T-helper 2 cell treated with Interferon-gamma antibody and Interleukin-4, amounts not matched to agents 5 μg/mL and 100 μg/mL, for 36 hours (primary cell): ENCODE data around the gene PTPRA.

Experiments
- DNase-seq: peaks from one replicate; pipeline ENCODE4 v3.0.0; 2021; ENCODE audit warnings: low spot score
- H3K27ac Mint-ChIP-seq: one replicate; pipeline ENCODE4 v1.8.0; 2021; ENCODE audit warnings: mild to moderate bottlenecking, mixed read lengths
- H3K27me3 Mint-ChIP-seq: one replicate; pipeline ENCODE4 v1.8.0; 2021; ENCODE audit warnings: low read depth, mixed read lengths
- H3K36me3 Mint-ChIP-seq: one replicate; pipeline ENCODE4 v1.8.0; 2021; ENCODE audit warnings: low read depth, mixed read lengths
- H3K4me1 Mint-ChIP-seq: one replicate; pipeline ENCODE4 v1.8.0; 2021; ENCODE audit warnings: low read depth, mixed read lengths
- H3K4me3 Mint-ChIP-seq: one replicate; pipeline ENCODE4 v1.8.0; 2022; ENCODE audit warnings: mild to moderate bottlenecking, moderate library complexity, mixed read lengths
- H3K9me3 Mint-ChIP-seq: one replicate; pipeline ENCODE4 v1.8.0; 2021; ENCODE audit warnings: mixed read lengths

PTPRA gene

DNA sequence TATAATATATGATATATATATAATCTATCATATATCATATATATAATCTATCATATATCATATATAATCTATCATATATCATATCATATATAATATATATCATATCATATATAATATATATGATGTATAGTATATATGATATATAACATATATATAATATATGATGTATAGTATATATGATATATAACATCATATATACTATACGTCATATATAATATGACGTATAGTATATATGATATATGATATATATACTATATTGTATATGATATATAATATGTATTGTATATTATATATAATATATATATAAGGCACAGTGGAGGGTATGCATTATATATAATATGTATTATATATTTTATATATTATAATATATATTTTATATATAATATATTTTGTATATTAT is 36.7 kb downstream of the PTPRA start:
- no peak for DNase-seq
- Mint-ChIP-seq H3K4me3 (no peak overlapping the region), H3K27ac (no peak overlapping the region), H3K36me3 (peaks cover 5% of the 10 kb centered on the region), H3K4me1 (peaks cover 1% of the 10 kb centered on the region), H3K9me3 (no peaks in the 10 kb centered on the region), H3K27me3 (no peaks in the 10 kb centered on the region)

DNA sequence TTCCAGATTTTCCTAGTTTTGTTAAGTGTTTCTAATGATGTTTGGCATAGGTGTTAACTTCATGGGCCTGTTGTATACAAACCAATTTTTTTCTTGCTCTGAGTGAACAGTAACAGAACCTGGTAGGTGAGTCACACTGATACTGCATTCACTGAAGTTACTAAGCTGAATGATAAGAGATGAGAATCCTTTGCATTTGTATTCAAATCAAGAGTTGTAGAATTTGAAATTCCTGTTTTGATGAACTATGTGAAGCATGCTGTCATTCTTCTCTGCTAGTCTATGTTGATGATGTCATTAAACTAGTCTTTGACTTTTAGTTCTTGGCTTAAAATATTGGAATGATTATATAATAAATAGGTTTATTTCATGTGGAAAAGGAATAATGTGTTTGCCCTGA is 37.9 kb downstream of the PTPRA start:
- DNase-seq, result peak; percentile 13
- Mint-ChIP-seq H3K4me3 (no peak overlapping the region), H3K27me3 (no peaks in the 10 kb centered on the region), H3K27ac (no peak overlapping the region), H3K9me3 (no peaks in the 10 kb centered on the region), H3K36me3 (peaks cover 6% of the 10 kb centered on the region), H3K4me1 (peaks cover 4% of the 10 kb centered on the region)

DNA sequence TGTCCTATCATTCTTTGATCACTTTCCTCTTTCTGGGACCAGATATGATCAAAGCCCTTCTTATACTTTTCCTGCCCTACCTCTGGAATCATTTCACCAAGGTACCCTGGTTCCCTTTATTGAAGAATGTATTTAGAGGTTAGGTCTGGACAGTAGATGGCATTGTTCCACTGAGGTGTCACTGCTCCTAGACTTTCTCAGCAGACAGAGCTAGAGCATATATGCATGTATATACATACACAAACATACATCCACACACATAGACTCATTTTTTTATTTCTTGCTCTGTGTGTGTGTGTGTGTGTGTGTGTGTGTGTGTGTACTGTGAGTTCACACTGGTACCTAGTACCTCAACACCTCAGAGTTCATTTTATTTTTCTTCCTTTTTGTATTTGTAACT is 40.9 kb downstream of the PTPRA start:
- no peaks in the 10 kb centered on the region for H3K9me3 Mint-ChIP-seq
- H3K36me3 Mint-ChIP-seq, result peaks cover 12% of the 10 kb centered on the region

DNA sequence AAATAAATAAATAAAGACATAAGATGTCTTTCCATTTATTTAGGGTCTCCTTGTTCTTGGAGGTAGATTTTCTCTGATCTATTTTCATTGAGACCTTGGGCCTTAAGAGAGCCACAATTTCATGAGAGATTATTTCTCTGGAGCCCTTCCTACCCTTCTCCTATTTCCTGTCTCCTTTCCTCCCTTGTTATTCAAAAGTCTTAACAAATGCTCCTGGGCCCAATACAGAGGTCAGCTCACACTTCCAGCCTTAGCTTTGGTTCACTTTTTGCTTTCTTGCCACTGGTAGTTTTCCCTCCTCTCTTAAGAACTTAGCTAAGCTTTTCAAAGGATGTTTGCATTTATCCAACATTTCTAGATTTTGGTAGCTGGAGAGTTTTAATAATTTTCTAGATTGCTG is 44.0 kb downstream of the PTPRA start:
- H3K27me3 Mint-ChIP-seq, result no peaks in the 10 kb centered on the region
- no peaks in the 10 kb centered on the region for H3K9me3 Mint-ChIP-seq
- H3K4me1 Mint-ChIP-seq, result peaks cover 18% of the 10 kb centered on the region
- no peak overlapping the region for H3K27ac Mint-ChIP-seq
- no peak overlapping the region for H3K4me3 Mint-ChIP-seq
- H3K36me3 Mint-ChIP-seq, result peaks cover 11% of the 10 kb centered on the region
- no peak for DNase-seq

More for the DNA sequence above, 40.9 kb downstream of the PTPRA start:
- Mint-ChIP-seq H3K4me3 (no peak overlapping the region), H3K27ac (no peak overlapping the region), H3K4me1 (peaks cover 12% of the 10 kb centered on the region), H3K27me3 (no peaks in the 10 kb centered on the region)
- DNase-seq, result no peak

DNA sequence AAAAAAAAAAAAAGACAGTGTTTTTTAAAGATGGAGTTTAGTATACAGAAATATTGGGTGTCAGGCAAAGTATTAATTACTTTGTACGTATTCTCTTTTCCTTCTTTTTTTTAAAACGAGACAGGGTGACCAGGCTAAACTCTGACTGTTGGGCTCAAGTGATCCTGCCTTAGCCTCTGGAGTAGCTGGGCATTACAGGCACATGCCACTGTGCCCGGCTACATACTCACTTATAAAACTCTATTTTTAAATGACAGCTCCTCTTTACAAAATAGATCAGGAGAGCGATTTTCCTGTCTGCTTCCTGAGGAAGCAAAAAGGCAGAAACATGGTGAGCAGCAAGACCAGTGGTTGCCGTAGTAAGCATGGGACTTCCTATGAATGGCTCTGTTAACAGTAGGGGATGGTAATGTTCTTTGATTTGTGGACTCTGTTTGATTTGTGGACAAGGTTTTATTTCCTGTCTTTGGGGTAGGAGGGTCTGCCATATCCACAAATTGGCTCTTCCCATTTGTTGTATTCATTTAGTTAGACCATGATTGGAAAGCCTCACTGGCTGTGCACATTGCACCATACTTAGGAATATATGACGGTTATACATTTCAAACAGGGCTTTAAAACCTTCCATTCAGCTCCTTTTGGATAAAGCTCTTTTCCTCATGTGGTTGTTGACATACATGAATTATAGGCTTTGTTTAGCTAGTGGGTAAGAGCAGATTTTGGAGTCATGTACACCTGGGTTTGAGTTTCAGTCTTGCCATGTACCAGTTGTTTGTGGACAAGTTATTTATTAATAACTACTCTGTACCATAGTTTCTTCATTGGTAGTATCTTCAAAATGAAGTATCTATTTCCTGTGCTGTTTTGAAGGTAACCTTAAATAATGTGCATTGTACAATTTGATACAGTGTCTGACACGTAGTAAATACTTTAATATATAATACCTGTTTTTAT is 45.1 kb downstream of the PTPRA start:
- Mint-ChIP-seq H3K4me3 (no peak overlapping the region), H3K9me3 (no peaks in the 10 kb centered on the region), H3K27ac (no peak overlapping the region), H3K4me1 (peaks cover 18% of the 10 kb centered on the region), H3K27me3 (no peaks in the 10 kb centered on the region), H3K36me3 (peaks cover 11% of the 10 kb centered on the region)
- DNase-seq, result no peak

DNA sequence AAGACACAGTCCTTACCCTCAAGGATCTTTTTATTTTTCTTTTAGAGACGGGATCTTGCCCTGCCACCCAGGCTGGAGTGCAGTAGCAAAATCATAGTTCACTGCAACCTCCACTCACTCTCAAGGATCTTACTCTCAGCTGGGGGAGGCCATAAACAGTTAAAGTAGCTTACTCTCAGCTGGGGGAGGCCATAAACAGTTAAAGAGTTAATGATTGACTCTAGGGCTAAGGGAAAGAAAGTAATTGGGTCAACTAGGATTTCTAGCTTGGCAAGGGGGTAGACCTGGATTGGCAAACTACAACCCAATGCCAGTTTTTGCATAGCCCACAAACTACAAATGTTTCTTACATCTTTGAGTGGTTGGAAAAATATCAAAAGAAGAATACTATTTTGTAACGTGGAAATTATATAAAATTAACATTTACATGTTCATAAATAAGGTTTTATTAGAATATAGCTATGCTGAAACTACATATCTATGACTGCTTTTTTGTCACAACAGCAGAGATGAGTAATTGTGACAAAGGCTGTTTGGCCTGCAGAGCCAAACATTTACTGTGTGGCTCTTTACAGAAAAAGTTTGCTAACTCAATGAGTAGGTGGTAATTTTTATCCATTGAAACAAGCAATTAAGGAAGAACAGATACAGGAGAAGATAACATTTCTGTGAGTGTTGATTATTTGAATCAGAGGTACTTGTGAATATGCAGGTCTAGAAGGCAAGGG is 46.4 kb downstream of the PTPRA start:
- Mint-ChIP-seq H3K27me3 (no peaks in the 10 kb centered on the region), H3K27ac (no peak overlapping the region), H3K9me3 (no peaks in the 10 kb centered on the region), H3K4me3 (no peak overlapping the region), H3K4me1 (peaks cover 18% of the 10 kb centered on the region), H3K36me3 (peaks cover 19% of the 10 kb centered on the region)
- DNase-seq, result no peak

DNA sequence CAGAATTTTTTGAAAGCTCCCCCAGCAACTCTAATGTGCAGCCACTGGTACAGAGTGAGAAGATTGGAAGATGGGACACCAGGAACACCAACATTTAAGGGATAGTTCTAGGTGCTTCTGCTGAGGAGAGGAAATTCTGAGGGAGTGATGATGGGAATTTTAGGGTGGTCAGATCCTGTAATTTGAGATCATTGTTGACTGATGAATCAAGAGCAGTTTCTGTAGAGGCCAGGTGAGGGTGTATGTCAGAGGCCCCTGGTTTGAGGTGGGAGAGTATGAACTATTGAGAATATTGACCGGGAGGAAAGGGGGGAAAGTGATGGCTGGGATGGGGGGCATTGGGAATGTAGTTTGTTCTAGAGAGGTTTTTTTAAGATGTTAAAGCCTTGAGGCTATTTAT is 47.2 kb downstream of the PTPRA start:
- H3K9me3 Mint-ChIP-seq, result no peaks in the 10 kb centered on the region
- DNase-seq, result no peak
- no peak overlapping the region for H3K27ac Mint-ChIP-seq
- H3K27me3 Mint-ChIP-seq, result no peaks in the 10 kb centered on the region
- H3K4me3 Mint-ChIP-seq, result no peak overlapping the region
- peaks cover 15% of the 10 kb centered on the region for H3K4me1 Mint-ChIP-seq
- H3K36me3 Mint-ChIP-seq, result peaks cover 22% of the 10 kb centered on the region

DNA sequence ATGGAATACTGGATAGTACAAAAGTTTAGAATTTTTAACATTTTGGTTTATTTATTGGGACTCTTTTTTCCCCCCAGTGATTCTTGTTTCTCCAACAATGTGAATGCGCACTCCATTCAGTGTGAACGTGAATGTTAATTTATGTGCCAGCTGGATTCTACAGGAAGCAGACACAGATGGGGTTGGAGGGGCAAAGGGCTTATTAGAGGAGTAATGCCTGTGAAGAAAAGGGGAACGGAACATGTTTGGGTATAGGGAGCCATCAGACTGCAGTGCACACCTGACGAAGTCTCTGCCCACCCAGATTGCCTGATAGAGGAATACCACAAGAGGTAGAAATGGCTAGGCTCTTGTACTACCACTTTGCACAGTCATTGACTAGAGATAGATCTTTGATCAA is 48.2 kb downstream of the PTPRA start:
- no peaks in the 10 kb centered on the region for H3K27me3 Mint-ChIP-seq

DNA sequence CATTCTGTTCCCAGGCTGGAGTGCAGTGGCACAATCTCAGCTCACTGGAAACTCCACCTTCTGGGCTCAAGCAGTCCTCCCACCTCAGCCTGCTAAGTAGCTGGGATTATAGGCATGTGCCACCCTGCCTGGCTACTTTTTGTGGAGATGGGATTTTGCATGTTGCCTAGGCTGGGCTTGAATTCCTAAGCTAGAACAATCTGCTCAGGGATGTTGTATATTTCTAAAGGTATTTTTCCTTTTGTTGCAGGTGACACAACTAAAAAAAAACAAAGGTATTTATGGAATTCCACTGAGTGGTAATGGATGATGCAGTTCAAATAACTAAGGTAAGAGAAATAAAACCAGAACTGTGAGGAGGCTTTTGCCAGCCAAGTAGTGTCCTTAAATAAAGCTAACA is 49.7 kb downstream of the PTPRA start:
- Mint-ChIP-seq H3K27me3 (no peaks in the 10 kb centered on the region), H3K4me3 (no peak overlapping the region), H3K9me3 (no peaks in the 10 kb centered on the region), H3K27ac (no peak overlapping the region), H3K4me1 (peaks cover 14% of the 10 kb centered on the region), H3K36me3 (peaks cover 25% of the 10 kb centered on the region)
- DNase-seq, result no peak

More for the DNA sequence above, 48.2 kb downstream of the PTPRA start:
- Mint-ChIP-seq H3K27ac (no peak overlapping the region), H3K4me3 (no peak overlapping the region), H3K36me3 (peaks cover 25% of the 10 kb centered on the region), H3K4me1 (peaks cover 15% of the 10 kb centered on the region), H3K9me3 (no peaks in the 10 kb centered on the region)
- no peak for DNase-seq

DNA sequence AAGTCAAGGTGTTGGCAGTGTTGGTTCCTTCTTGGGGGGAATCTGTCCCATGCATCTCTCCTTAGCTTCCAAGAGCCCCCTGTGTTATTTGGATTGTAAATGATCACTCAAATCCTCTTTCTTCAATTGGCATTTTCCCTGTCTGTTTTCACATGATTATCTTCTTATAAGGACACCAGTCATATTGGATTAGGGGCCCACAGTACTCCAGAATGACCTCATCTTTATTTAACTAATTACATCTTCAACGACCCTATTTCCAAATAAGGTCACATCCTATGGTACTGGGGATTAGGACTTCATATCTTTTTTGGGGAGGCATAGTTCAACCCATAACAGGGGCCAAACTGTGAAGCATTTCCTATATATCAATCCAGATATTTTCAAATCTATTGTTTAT is 57.3 kb downstream of the PTPRA start:
- H3K27me3 Mint-ChIP-seq, result no peaks in the 10 kb centered on the region
- no peak for DNase-seq
- peaks cover 24% of the 10 kb centered on the region for H3K36me3 Mint-ChIP-seq
- no peaks in the 10 kb centered on the region for H3K9me3 Mint-ChIP-seq
- peaks cover 3% of the 10 kb centered on the region for H3K4me1 Mint-ChIP-seq
- H3K27ac Mint-ChIP-seq, result no peak overlapping the region
- no peak overlapping the region for H3K4me3 Mint-ChIP-seq

DNA sequence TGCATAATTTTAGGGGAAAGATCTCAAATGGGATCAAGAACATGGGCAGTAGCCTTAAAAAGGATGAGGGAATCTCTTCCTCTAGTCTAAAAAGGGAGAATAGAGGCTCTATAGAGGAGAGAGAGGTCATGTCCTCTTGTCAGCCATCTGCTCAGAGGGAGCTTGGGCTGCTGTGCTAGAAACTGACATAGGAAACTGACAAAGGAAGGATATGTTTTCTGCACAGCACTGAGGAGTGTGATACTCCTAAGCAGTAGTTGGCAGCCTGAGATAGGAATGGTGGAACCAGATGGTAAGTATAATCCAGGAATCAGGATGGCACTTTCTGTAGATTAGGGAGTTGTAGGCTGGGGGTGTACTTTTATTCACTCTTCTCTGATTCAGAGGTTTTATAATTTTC is 59.2 kb downstream of the PTPRA start:
- no peaks in the 10 kb centered on the region for H3K27me3 Mint-ChIP-seq
- H3K36me3 Mint-ChIP-seq, result peaks cover 15% of the 10 kb centered on the region
- no peak for DNase-seq
- no peak overlapping the region for H3K27ac Mint-ChIP-seq
- no peaks in the 10 kb centered on the region for H3K9me3 Mint-ChIP-seq
- no peak overlapping the region for H3K4me3 Mint-ChIP-seq
- H3K4me1 Mint-ChIP-seq, result peaks cover 2% of the 10 kb centered on the region

DNA sequence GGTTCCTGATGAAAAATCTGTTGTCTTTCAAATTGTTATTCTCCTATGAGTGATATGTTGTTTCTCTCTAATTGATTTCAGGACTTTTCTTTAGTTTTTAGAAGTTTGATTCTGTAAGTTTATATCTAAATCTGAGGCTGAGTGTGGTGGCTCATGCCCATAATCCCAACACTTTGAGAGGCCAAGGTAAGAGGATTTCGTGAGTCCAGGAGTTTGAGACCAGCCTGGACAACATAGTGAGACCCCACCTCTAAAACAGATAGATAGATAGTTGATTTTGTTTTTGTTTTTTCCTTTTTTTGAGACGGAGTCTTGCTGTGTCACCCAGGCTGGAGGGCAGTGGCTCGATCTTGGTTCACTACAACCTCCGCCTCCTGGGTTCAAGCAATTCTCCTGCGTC is 64.6 kb downstream of the PTPRA start:
- DNase-seq, result no peak
- Mint-ChIP-seq H3K27me3 (no peaks in the 10 kb centered on the region), H3K4me3 (no peak overlapping the region), H3K9me3 (no peaks in the 10 kb centered on the region), H3K36me3 (peaks cover 22% of the 10 kb centered on the region), H3K27ac (no peak overlapping the region), H3K4me1 (peaks cover 14% of the 10 kb centered on the region)

DNA sequence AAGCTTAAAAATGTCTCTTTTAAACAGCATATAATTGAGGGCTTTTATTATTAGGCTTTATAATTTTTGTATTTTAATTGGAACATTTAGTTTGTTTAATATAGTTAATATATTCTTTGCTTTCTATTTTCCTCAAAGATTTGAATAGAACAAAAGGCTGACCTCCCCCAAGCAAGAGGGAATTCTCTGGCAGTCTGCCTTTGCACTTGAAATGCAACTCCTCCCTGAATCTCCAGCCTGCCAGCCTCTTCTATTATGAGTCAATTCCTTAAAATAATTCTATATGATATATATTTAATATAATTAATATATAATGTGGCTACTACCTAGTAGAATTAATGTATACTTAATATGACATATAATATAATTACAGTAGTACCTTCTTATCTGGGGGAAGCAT is 69.2 kb downstream of the PTPRA start:
- H3K27ac Mint-ChIP-seq, result no peak overlapping the region
- H3K36me3 Mint-ChIP-seq, result peaks cover 18% of the 10 kb centered on the region

More for the DNA sequence above, 69.2 kb downstream of the PTPRA start:
- no peak overlapping the region for H3K4me3 Mint-ChIP-seq
- H3K9me3 Mint-ChIP-seq, result no peaks in the 10 kb centered on the region
- no peak for DNase-seq
- no peaks in the 10 kb centered on the region for H3K27me3 Mint-ChIP-seq
- H3K4me1 Mint-ChIP-seq, result peaks cover 21% of the 10 kb centered on the region
